NT2/D1 (cell line): ENCODE data around the gene COX7A1.

Experiments used
- DNase-seq: peaks from one replicate; pipeline ENCODE4 v3.0.0-alpha.2; 2011; ENCODE audit warnings: low read depth, low spot score
- H3K27me3 ChIP-seq: 2 replicates; pipeline ENCODE4 v1.6.0; 2011; ENCODE audit warnings: mild to moderate bottlenecking; ENCODE audit not compliant: insufficient read length, insufficient read depth
- H3K36me3 ChIP-seq: 2 replicates; pipeline ENCODE4 v1.6.1; 2011; ENCODE audit warnings: mild to moderate bottlenecking, low read length, mixed read lengths; ENCODE audit not compliant: insufficient read depth, insufficient read length
- H3K4me1 ChIP-seq: 2 replicates; pipeline ENCODE4 v1.5.1; 2011; ENCODE audit not compliant: insufficient read depth, insufficient read length
- H3K4me3 ChIP-seq: 2 replicates; pipeline ENCODE4 v1.5.1; 2011; ENCODE audit warnings: low read depth; ENCODE audit not compliant: insufficient read length
- H3K9ac ChIP-seq: 2 replicates; pipeline ENCODE4 v1.6.0; 2011; ENCODE audit warnings: low read depth; ENCODE audit not compliant: insufficient read length
- H3K9me3 ChIP-seq: 2 replicates; pipeline ENCODE4 v1.5.1; 2011; ENCODE audit warnings: mild to moderate bottlenecking, low read length; ENCODE audit not compliant: insufficient read depth
- SUZ12 ChIP-seq: IDR thresholded peaks from 2 replicates; pipeline ENCODE4 v1.6.1; 2011; ENCODE audit not compliant: insufficient read length, insufficient read depth; ENCODE audit errors: extremely low read depth
- YY1 ChIP-seq: IDR thresholded peaks from 2 replicates; pipeline ENCODE4 v1.6.1; 2011; ENCODE audit not compliant: insufficient read length, insufficient read depth
- ZNF274 ChIP-seq: IDR thresholded peaks from 2 replicates; pipeline ENCODE4 v1.6.1; 2011; ENCODE audit warnings: mild to moderate bottlenecking, low read depth, low read length

COX7A1 gene

DNA sequence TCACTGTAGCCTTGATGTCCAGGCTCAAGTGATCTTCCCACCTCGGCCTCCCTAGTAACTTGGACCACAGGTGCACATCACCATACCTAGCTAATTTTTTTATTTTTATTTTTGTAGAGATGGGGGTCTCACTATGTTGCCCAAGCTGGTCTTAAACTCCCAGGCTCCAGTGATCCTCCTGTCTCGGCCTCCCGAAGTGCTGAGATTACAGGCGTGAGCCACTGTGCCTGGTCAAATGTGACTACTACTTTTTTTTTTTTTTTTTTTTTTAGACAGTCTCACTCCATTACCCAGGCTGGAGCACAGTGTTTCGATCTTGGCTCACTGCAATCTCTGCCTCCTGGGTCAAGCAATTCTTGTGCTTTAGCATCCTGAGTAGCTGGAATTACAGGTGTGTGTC lies 20.6 kb upstream of the COX7A1 start:
- Histone ChIP-seq H3K4me3 (no peak overlapping the region), H3K36me3 (no peaks in the 10 kb centered on the region), H3K27me3 (no peaks in the 10 kb centered on the region), H3K4me1 (peaks cover 2% of the 10 kb centered on the region), H3K9ac (no peak overlapping the region), H3K9me3 (no peaks in the 10 kb centered on the region)
- no peak for DNase-seq
- no peak for TF ChIP-seq YY1
- no peak for TF ChIP-seq ZNF274
- TF ChIP-seq SUZ12, result no peak

GRCh38 chr19:36169084-36169760 lies 17.0 kb upstream of the COX7A1 start:
- Histone ChIP-seq H3K4me3 (no peak overlapping the region), H3K4me1 (peaks cover 2% of the 10 kb centered on the region)
- no peak for DNase-seq

DNA sequence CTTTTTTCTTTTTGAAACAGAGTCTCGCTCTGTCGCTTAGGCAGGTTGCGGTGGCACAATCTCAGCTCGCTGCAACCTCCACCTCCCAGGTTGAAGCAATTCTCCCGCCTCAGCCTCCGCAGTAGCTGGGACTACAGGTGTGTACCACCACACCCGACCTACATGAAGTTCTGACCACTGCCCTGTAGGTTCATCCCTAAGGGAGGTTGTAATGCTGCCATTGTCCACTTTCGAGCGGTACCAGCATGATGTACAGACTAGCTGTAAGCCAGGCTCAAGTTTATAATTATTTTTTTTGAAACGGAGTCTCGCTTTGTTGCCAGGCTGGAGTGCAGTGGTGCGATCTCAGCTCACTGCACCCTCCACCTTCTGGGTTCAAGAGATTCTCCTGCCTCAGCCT lies 11.6 kb upstream of the COX7A1 start:
- no peaks in the 10 kb centered on the region for H3K27me3 ChIP-seq
- TF ChIP-seq YY1, result no peak
- H3K4me3 ChIP-seq, result no peak overlapping the region
- H3K36me3 ChIP-seq, result peaks cover 12% of the 10 kb centered on the region
- DNase-seq, result no peak
- H3K9me3 ChIP-seq, result no peaks in the 10 kb centered on the region
- no peak overlapping the region for H3K9ac ChIP-seq
- no peaks in the 10 kb centered on the region for H3K4me1 ChIP-seq

More at GRCh38 chr19:36169084-36169760, 17.0 kb upstream of the COX7A1 start:
- Histone ChIP-seq H3K36me3 (peaks cover 4% of the 10 kb centered on the region), H3K9ac (no peak overlapping the region), H3K27me3 (no peaks in the 10 kb centered on the region), H3K9me3 (no peaks in the 10 kb centered on the region)
- no peak for TF ChIP-seq SUZ12

DNA sequence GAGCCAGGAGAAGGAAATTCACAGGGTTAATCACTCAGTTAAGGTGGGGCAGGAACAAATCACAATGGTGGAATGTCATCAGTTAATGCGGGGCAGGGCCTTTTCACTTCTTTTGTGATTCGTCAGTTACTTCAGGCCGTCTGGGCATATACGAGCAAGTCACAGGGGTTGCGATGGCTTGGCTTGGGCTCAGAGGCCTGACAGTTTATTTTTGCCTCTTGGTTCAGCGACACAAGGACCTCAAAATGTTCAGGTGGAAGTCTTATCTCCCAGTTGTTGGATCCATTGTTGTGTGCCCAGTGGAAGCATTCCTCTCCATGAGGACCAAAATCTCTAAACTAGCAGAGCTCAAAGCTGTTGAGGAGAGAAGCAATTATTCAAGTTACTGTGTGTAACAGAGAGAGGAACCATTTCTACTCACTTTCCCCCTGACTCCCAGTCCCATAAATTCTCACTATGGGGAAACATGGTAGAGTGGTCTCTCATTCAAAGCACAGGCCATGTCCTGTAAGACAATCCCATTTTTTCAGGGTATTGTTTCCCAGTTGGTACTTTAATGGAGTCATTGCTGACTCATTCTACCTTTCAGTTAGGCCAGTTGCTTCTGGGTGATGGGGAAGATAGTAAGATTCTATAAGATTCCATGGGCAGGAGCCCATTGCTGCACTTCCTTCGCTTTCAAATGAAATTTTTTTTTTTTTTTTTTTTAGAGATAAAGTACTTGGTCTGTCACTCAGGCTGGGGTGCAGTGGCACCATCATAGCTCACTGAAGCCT lies 8.8 kb upstream of the COX7A1 start:
- H3K9me3 ChIP-seq, result no peaks in the 10 kb centered on the region
- H3K9ac ChIP-seq, result no peak overlapping the region
- H3K36me3 ChIP-seq, result peaks cover 11% of the 10 kb centered on the region
- H3K4me3 ChIP-seq, result no peak overlapping the region
- no peaks in the 10 kb centered on the region for H3K4me1 ChIP-seq
- H3K27me3 ChIP-seq, result no peaks in the 10 kb centered on the region
- no peak for DNase-seq
- no peak for TF ChIP-seq YY1
- TF ChIP-seq ZNF274, result no peak

DNA sequence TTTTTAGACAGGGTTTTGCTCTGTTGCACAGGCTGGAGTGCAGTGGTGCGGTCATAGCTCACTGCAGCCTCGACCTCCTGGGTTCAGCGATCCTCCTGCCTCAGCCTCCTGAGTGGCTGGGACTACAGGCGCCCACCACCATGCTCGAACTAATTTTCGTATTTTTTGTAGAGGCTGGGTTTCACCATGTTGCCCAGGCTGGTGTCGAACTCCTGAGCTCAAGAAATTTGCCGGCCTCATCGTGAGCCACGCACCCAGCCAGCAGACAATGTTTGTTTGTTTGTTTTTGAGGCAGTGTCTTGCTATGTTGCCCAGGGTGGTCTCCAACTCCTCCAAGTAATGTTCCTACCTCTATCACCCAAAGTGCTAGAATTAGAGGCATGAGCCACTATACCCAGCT lies 879 bp upstream of the COX7A1 start:
- no peak for TF ChIP-seq YY1
- no peak for TF ChIP-seq ZNF274
- TF ChIP-seq SUZ12, result no peak
- Histone ChIP-seq H3K4me3 (no peak overlapping the region), H3K4me1 (peaks cover 9% of the 10 kb centered on the region), H3K36me3 (peaks cover 32% of the 10 kb centered on the region), H3K9ac (no peak overlapping the region), H3K9me3 (no peaks in the 10 kb centered on the region), H3K27me3 (no peaks in the 10 kb centered on the region)
- no peak for DNase-seq

GRCh38 chr19:36152019-36152351 lies 262 bp downstream of the COX7A1 start:
- Histone ChIP-seq H3K9ac (no peak overlapping the region), H3K36me3 (peaks cover 42% of the 10 kb centered on the region), H3K27me3 (no peaks in the 10 kb centered on the region), H3K4me1 (peaks cover 9% of the 10 kb centered on the region), H3K4me3 (no peak overlapping the region), H3K9me3 (no peaks in the 10 kb centered on the region)
- no peak for TF ChIP-seq ZNF274
- TF ChIP-seq SUZ12, result no peak
- TF ChIP-seq YY1, result no peak
- no peak for DNase-seq

DNA sequence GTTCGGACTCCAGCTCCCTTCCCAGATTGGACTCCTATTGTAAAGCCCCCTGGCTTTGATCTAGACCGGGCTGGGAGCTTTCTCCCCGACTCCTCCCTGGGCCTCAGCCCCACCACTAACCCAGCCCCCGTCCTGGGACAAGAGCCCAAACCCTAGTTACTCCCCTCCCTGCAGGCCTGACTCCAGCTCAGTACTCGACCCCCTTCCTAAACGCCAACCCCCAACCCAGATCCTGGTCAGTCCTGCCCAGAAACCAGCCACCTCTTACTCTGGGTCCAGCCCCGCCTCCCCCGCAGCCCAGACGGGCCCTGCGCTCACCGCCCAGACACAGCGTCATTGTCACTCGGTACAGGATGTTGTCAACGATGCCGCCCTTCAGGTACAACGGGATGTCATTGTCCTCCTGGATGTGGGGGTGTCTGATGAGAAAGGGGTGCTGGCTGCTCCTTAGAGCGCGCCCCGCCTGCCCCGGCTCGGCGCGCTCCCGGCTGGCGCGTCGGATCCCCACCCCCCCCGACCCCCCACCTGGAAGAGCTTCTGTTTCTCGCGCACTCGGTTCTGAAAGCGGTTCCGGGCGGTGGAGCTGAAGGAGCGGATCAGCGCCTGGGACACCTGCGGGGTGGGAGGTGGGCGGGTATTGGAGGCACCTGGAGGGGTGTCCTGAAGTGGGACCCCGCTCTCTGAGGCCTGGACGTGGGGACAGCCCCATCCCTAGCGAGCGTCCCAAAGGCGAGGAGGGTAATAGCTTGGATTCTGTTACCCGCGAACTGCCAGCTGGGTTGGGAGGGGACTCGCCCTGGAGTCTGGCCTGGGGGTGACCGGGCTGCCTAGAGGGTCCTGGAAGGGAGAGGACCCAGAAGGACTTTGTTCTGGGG lies 866 bp downstream of the COX7A1 start:
- TF ChIP-seq SUZ12 (no peak), YY1 (no peak), ZNF274 (no peak)
- H3K9ac ChIP-seq, result no peak overlapping the region
- DNase-seq, result no peak

More for the DNA sequence above, 866 bp downstream of the COX7A1 start:
- no peaks in the 10 kb centered on the region for H3K27me3 ChIP-seq
- peaks cover 9% of the 10 kb centered on the region for H3K4me1 ChIP-seq
- peaks cover 48% of the 10 kb centered on the region for H3K36me3 ChIP-seq
- H3K9me3 ChIP-seq, result no peaks in the 10 kb centered on the region
- H3K4me3 ChIP-seq, result no peak overlapping the region
